Measurements from ENCODE around the gene PTGES. TPM values are rescaled to one million over a fixed set of nuclear protein-coding genes. Genes with fewer than 3 reads are reported as not detected.

Gene PTGES
- total RNA-seq, 1 donor from 2014 or later = 1.2 TPM

- Mint-ChIP-seq H3K4me1 (peaks cover 14% of the 10 kb centered on the region), H3K36me3 (ENCODE audit: low read depth) (no peaks in the 10 kb centered on the region), H3K27me3 (ENCODE audit: low read depth) (no peaks in the 10 kb centered on the region), H3K9me3 (no peaks in the 10 kb centered on the region), H3K27ac (ENCODE audit: unreplicated experiment) (no peak overlapping the region), H3K4me3 (no peak overlapping the region)
- TF ChIP-seq CTCF (conservative IDR thresholded peaks at IDR 0.05) = no peak
- DNase-seq (ENCODE audit: low read depth, low spot score) = no peak
These were observed 7.1 kb upstream of the PTGES start for GRCh38 chr9:129759804-129760502.

- H3K27me3 Mint-ChIP-seq (ENCODE audit: low read depth) = no peaks in the 10 kb centered on the region
- H3K27ac Mint-ChIP-seq (ENCODE audit: unreplicated experiment) = no peak overlapping the region
- H3K4me3 Mint-ChIP-seq = no peak overlapping the region
- peaks cover 14% of the 10 kb centered on the region for H3K4me1 Mint-ChIP-seq
- no peak for DNase-seq (ENCODE audit: low read depth, low spot score)
- TF ChIP-seq CTCF (conservative IDR thresholded peaks at IDR 0.05) = no peak
- no peaks in the 10 kb centered on the region for H3K9me3 Mint-ChIP-seq
- H3K36me3 Mint-ChIP-seq (ENCODE audit: low read depth) = no peaks in the 10 kb centered on the region
These were observed 6.5 kb upstream of the PTGES start for GRCh38 chr9:129759319-129759718.

- DNase-seq (ENCODE audit: low read depth, low spot score) = no peak
- no peaks in the 10 kb centered on the region for H3K27me3 Mint-ChIP-seq (ENCODE audit: low read depth)
- peaks cover 19% of the 10 kb centered on the region for H3K4me1 Mint-ChIP-seq
- no peaks in the 10 kb centered on the region for H3K9me3 Mint-ChIP-seq
- H3K36me3 Mint-ChIP-seq (ENCODE audit: low read depth) = no peaks in the 10 kb centered on the region
- H3K27ac Mint-ChIP-seq (ENCODE audit: unreplicated experiment) = peak overlapping the region; percentile 72
- no peak overlapping the region for H3K4me3 Mint-ChIP-seq
- no peak for TF ChIP-seq CTCF (conservative IDR thresholded peaks at IDR 0.05)
These were observed 4.2 kb upstream of the PTGES start for GRCh38 chr9:129757045-129757444.

GRCh38 chr9:129756191-129756590 is 3.3 kb upstream of the PTGES start:
- Mint-ChIP-seq H3K36me3 (ENCODE audit: low read depth) (no peaks in the 10 kb centered on the region), H3K4me3 (no peak overlapping the region), H3K27me3 (ENCODE audit: low read depth) (no peaks in the 10 kb centered on the region), H3K4me1 (peaks cover 16% of the 10 kb centered on the region), H3K9me3 (no peaks in the 10 kb centered on the region), H3K27ac (ENCODE audit: unreplicated experiment) (no peak overlapping the region)
- no peak for TF ChIP-seq CTCF (conservative IDR thresholded peaks at IDR 0.05)
- no peak for DNase-seq (ENCODE audit: low read depth, low spot score)

GRCh38 chr9:129755151-129755550 is 2.3 kb upstream of the PTGES start:
- no peaks in the 10 kb centered on the region for H3K9me3 Mint-ChIP-seq
- peaks cover 16% of the 10 kb centered on the region for H3K4me1 Mint-ChIP-seq
- no peak overlapping the region for H3K27ac Mint-ChIP-seq (ENCODE audit: unreplicated experiment)
- H3K27me3 Mint-ChIP-seq (ENCODE audit: low read depth) = no peaks in the 10 kb centered on the region
- no peak overlapping the region for H3K4me3 Mint-ChIP-seq
- no peaks in the 10 kb centered on the region for H3K36me3 Mint-ChIP-seq (ENCODE audit: low read depth)
- no peak for TF ChIP-seq CTCF (conservative IDR thresholded peaks at IDR 0.05)
- no peak for DNase-seq (ENCODE audit: low read depth, low spot score)

Data from neural crest cell (in vitro differentiated cells).